HepG2 (cell line): ENCODE results near the gene ESYT2. TPM values are rescaled to one million over a fixed set of nuclear protein-coding genes. Genes with fewer than 3 reads are reported as not detected.
A peak's percentile ranks its signal among the peaks of the same experiment; 100 is the strongest.

Source experiments
- ATF2 ChIP-seq: sonication (generic); formaldehyde crosslinking; IDR thresholded peaks from 2 replicates; pipeline ENCODE4 v1.4.0; 2020; ENCODE audit warnings: missing genetic modification reagents
- ATF5 ChIP-seq: sonication (generic); formaldehyde crosslinking; IDR thresholded peaks from 2 replicates; pipeline ENCODE4 v1.4.0; 2020; ENCODE audit warnings: mild to moderate bottlenecking, low read depth, missing genetic modification reagents
- FOXK1 ChIP-seq: sonication (generic); formaldehyde crosslinking; IDR thresholded peaks from 2 replicates; pipeline ENCODE4 v1.4.0; 2020; ENCODE audit warnings: low read depth, missing genetic modification reagents, borderline replicate concordance
- HMG20B ChIP-seq: conservative IDR thresholded peaks from 2 replicates; pipeline ENCODE4 v1.6.1; 2016; ENCODE audit warnings: missing genetic modification reagents, missing compliant biosample characterization
- ISX ChIP-seq: sonication (generic); formaldehyde crosslinking; conservative IDR thresholded peaks from 2 replicates; pipeline ENCODE4 v1.5.0; 2020; ENCODE audit warnings: missing genetic modification reagents
- KDM5B ChIP-seq: sonication (generic); formaldehyde crosslinking; IDR thresholded peaks from 2 replicates; pipeline ENCODE4 v1.4.0; 2020; ENCODE audit warnings: missing genetic modification reagents, mild to moderate bottlenecking, borderline replicate concordance
- KLF12 ChIP-seq: sonication (generic); formaldehyde crosslinking; IDR thresholded peaks from 2 replicates; pipeline ENCODE4 v1.4.0; 2020; ENCODE audit warnings: missing genetic modification reagents, borderline replicate concordance
- MLX ChIP-seq: IDR thresholded peaks from 2 replicates; pipeline ENCODE4 v1.6.1; 2016
- NRL ChIP-seq: sonication (generic); formaldehyde crosslinking; IDR thresholded peaks from 2 replicates; pipeline ENCODE4 v1.5.0; 2020; ENCODE audit warnings: missing genetic modification reagents, mild to moderate bottlenecking, moderate library complexity, borderline replicate concordance
- PBX3 ChIP-seq: sonication (generic); formaldehyde crosslinking; IDR thresholded peaks from 2 replicates; pipeline ENCODE4 v1.8.1; 2023; ENCODE audit warnings: missing genetic modification reagents, inconsistent platforms, borderline replicate concordance
- PRDM4 ChIP-seq: sonication (generic); formaldehyde crosslinking; IDR thresholded peaks from 2 replicates; pipeline ENCODE4 v1.9.0; 2021; ENCODE audit warnings: missing genetic modification reagents, borderline replicate concordance
- PRPF4 ChIP-seq: fragments of 200-400 bp; formaldehyde crosslinking; IDR thresholded peaks from 2 replicates; pipeline ENCODE4 v1.6.1; 2016; ENCODE audit warnings: low read length, low read depth; ENCODE audit not compliant: poor library complexity, severe bottlenecking
- RFXAP ChIP-seq: sonication (generic); formaldehyde crosslinking; IDR thresholded peaks from 2 replicates; pipeline ENCODE4 v1.4.0; 2020; ENCODE audit warnings: missing genetic modification reagents, borderline replicate concordance
- SIN3B ChIP-seq: fragments of 150-350 bp; IDR thresholded peaks from 2 replicates; pipeline ENCODE4 v1.6.1; 2014; ENCODE audit warnings: low read length
- SMC3 ChIP-seq: IDR thresholded peaks from 2 replicates; pipeline ENCODE4 v1.6.1; 2011; ENCODE audit warnings: low read length, improper control_type of control experiment
- ZBTB42 ChIP-seq: sonication (generic); formaldehyde crosslinking; IDR thresholded peaks from 2 replicates; pipeline ENCODE4 v1.5.0; 2020; ENCODE audit warnings: mild to moderate bottlenecking, missing genetic modification reagents
- ZFP82 ChIP-seq: sonication (generic); formaldehyde crosslinking; IDR thresholded peaks from 2 replicates; pipeline ENCODE4 v1.5.1; 2020; ENCODE audit warnings: mild to moderate bottlenecking, missing genetic modification reagents, borderline replicate concordance
- ZNF446 ChIP-seq: sonication (generic); formaldehyde crosslinking; IDR thresholded peaks from 2 replicates; pipeline ENCODE4 v1.5.0; 2020; ENCODE audit warnings: mild to moderate bottlenecking, missing genetic modification reagents
- ZNF556 ChIP-seq: sonication (generic); formaldehyde crosslinking; IDR thresholded peaks from 2 replicates; pipeline ENCODE4 v1.4.0; 2020; ENCODE audit warnings: mild to moderate bottlenecking, missing genetic modification reagents, borderline replicate concordance
- ZNF619 ChIP-seq: sonication (generic); formaldehyde crosslinking; IDR thresholded peaks from 2 replicates; pipeline ENCODE4 v1.4.0; 2020; ENCODE audit warnings: mild to moderate bottlenecking, missing genetic modification reagents
- ZNF839 ChIP-seq: sonication (generic); formaldehyde crosslinking; IDR thresholded peaks from 2 replicates; pipeline ENCODE4 v1.4.0; 2020; ENCODE audit warnings: missing genetic modification reagents, mild to moderate bottlenecking, borderline replicate concordance
- polyA plus RNA-seq, 8 experiments: library from polyadenylated mRNA; depleted of rRNA in 3 of 8; stranded (reverse) in 7 of 8; unstranded in 1 of 8; fragments of >200 nt; fragmentation: Illumina TruSeq in 4 of 8; extraction: Trizol in 4 of 8; gene quantifications; 2 replicates each; pipeline versions ENCODE4 v1.2.1 to v1.2.3, GENCODE V29; 2011 to 2016; ENCODE audit warnings: low read depth in 4 of 8, missing spikeins in 1 of 8, mixed read lengths in 1 of 8; ENCODE audit not compliant: insufficient read depth in 1 of 8
- total RNA-seq, 5 experiments: library from RNA; depleted of rRNA; stranded (reverse); fragments of >200 nt; fragmentation: Illumina TruSeq; extraction: Trizol; gene quantifications; 2 replicates each; pipeline ENCODE4 v1.2.3, GENCODE V29; 2016; ENCODE audit warnings: low read depth in 1 of 5

Gene ESYT2
- total and polyA plus RNA-seq, 2 of the 13 experiments (the other 11 are each of a cell fraction or from before 2014, with no cell fraction given), result 28.5 to 37.3 TPM

- TF ChIP-seq ATF2 (peak; percentile 64), KDM5B (CRISPR knock-in tag) (peak; percentile 71; the same call in 1 of the 2 replicates), ZNF556 (peak; percentile 62; the same call in 1 of the 2 replicates), FOXK1 (no peak), NRL (CRISPR knock-in tag) (no peak), SMC3 (no peak), PRPF4 (no peak), ISX (CRISPR knock-in tag) (no peak), MLX (CRISPR knock-in tag) (no peak), KLF12 (CRISPR knock-in tag) (no peak; the same call in 1 of the 2 replicates), ZNF839 (CRISPR knock-in tag) (0 out of 2 replicates have a peak, but pooled peaks have one; percentile 31), SIN3B (peak; percentile 89), ATF5 (CRISPR knock-in tag) (no peak), PBX3 (no peak), ZFP82 (CRISPR knock-in tag) (peak; percentile 85), ZNF619 (CRISPR knock-in tag) (no peak), ZBTB42 (CRISPR knock-in tag) (no peak), HMG20B (CRISPR knock-in tag) (no peak), PRDM4 (CRISPR knock-in tag) (no peak), RFXAP (0 out of 2 replicates have a peak, but pooled peaks have one; percentile 56), ZNF446 (CRISPR knock-in tag) (no peak)
These were observed 124.6 kb downstream of the ESYT2 start, which contains the start of gene NCAPG2 (continued) for GRCh38 chr7:158704524-158705233.
